ENCODE results near the gene TM4SF20. TPM values are rescaled to one million over a fixed set of nuclear protein-coding genes. Genes with fewer than 3 reads are reported as not detected.

Gene TM4SF20
- total and polyA plus RNA-seq, 10 of the 15 experiments (the other 5 are each of a cell fraction or from before 2014, with no cell fraction given) = 0.04 to 0.07 TPM; not detected in 8

DNA sequence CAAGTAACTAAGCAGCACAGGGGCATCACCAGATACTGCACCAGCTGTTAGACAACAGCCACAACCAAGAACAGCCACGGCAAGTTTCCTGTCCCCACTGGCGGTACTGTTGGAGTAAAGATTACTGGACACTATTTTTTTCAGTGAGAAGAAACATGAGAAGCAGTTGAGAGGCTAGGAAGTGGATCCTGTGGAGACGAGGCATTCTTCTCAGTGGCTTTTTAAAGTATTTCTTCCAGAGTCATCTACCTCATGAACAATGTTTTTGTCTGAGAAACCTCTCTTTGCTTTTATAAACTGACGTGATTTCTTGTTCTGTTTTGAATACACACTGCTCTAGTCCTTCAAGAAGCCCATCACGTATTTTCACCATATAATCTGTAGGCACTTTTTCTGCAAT is 18.8 kb downstream of the TM4SF20 start:
- H3K9me3 ChIP-seq (replicated peaks; ENCODE audit: control insufficient read depth, insufficient read depth, low read length) = no peaks in the 10 kb centered on the region
- CTCF ChIA-PET = interaction anchor here (0.6 kb wide), 1 partner anchor 148 kb away, joined by 4 read pairs; no protein-coding TSS in a partner anchor
- TF ChIP-seq ASH2L (IDR thresholded peaks at IDR 0.05; ENCODE audit: borderline replicate concordance, low read depth) (no peak), KDM1A (IDR thresholded peaks at IDR 0.05; ENCODE audit: borderline replicate concordance) (no peak), SMARCA5 (IDR thresholded peaks at IDR 0.05) (no peak), SIX5 (IDR thresholded peaks at IDR 0.05; ENCODE audit: low read depth, low read length, severe bottlenecking) (no peak), FOXM1 (IDR thresholded peaks at IDR 0.05; ENCODE audit: low read depth, low read length) (no peak), FOXK2 (IDR thresholded peaks at IDR 0.05) (no peak), PAX8 (IDR thresholded peaks at IDR 0.05) (no peak), ZBED1 (IDR thresholded peaks at IDR 0.05; ENCODE audit: borderline replicate concordance) (no peak), IRF5 (IDR thresholded peaks at IDR 0.05; ENCODE audit: borderline replicate concordance) (no peak), KLF5 (IDR thresholded peaks at IDR 0.05; ENCODE audit: partially characterized antibody) (no peak), HDAC6 (IDR thresholded peaks at IDR 0.05; ENCODE audit: unreplicated experiment) (no peak), E2F4 (IDR thresholded peaks at IDR 0.05; ENCODE audit: low read depth, low read length) (no peak), ZSCAN29 (IDR thresholded peaks at IDR 0.05) (no peak), ZNF24 (IDR thresholded peaks at IDR 0.05) (no peak), USF2 (IDR thresholded peaks at IDR 0.05; ENCODE audit: borderline replicate concordance, low read depth, low read length) (no peak), TBL1XR1 (IDR thresholded peaks at IDR 0.05; ENCODE audit: low read depth, low read length) (no peak), EZH2 (IDR thresholded peaks at IDR 0.05; ENCODE audit: borderline replicate concordance, control insufficient read depth, low read depth, low read length) (no peak)
- TF ChIP-seq, protein P1, sequence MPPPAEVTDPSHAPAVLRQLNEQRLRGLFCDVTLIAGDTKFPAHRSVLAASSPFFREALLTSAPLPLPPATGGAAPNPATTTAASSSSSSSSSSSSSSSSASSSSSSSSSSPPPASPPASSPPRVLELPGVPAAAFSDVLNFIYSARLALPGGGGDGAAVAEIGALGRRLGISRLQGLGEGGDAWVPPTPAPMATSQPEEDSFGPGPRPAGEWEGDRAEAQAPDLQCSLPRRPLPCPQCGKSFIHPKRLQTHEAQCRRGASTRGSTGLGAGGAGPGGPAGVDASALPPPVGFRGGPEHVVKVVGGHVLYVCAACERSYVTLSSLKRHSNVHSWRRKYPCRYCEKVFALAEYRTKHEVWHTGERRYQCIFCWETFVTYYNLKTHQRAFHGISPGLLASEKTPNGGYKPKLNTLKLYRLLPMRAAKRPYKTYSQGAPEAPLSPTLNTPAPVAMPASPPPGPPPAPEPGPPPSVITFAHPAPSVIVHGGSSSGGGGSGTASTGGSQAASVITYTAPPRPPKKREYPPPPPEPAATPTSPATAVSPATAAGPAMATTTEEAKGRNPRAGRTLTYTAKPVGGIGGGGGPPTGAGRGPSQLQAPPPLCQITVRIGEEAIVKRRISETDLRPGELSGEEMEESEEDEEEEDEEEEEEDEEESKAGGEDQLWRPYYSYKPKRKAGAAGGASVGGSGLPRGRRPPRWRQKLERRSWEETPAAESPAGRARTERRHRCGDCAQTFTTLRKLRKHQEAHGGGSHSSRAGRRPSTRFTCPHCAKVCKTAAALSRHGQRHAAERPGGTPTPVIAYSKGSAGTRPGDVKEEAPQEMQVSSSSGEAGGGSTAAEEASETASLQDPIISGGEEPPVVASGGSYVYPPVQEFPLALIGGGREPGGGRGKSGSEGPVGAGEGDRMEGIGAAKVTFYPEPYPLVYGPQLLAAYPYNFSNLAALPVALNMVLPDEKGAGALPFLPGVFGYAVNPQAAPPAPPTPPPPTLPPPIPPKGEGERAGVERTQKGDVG (CRISPR knock-in tag; IDR thresholded peaks at IDR 0.05) = no peak
- H3K36me3 ChIP-seq (ENCODE audit: control insufficient read depth in 2 of 2, insufficient read depth in 2 of 2, low read length in 1 of 2) = peaks cover 0 to 24% of the 10 kb centered on the region in 2 experiments; a peak in 3 of 4 replicates
- H3K4me2 ChIP-seq (ENCODE audit: control insufficient read depth, insufficient read depth) = no peak overlapping the region
- RAD21 ChIA-PET (ENCODE audit: unreplicated experiment) = no interaction called here
- H3K4me1 ChIP-seq (ENCODE audit: control insufficient read depth, insufficient read depth, low read length) = no peaks in the 10 kb centered on the region
- in situ Hi-C loops (cut with MboI) (no loop called here), intact Hi-C loops (cut with micrococcal nuclease; ENCODE audit: unreplicated experiment) (no loop called here)
- no peak for ATAC-seq
- H3K9ac ChIP-seq (ENCODE audit: control insufficient read depth, insufficient read depth, low read length) = no peak overlapping the region
- whole genome bisulfite sequencing (ENCODE audit: insufficient coverage, insufficient replicate concordance, low lambda C conversion rate, missing lambda C conversion rate) = 45% methylated on average over 5 of the region's 5 CpGs
- POLR2A ChIA-PET = interaction anchor here (1.1 kb wide), 1 partner anchor 13 kb away, joined by 3 read pairs; no protein-coding TSS in a partner anchor
- no peak overlapping the region for H2AFZ ChIP-seq (ENCODE audit: control insufficient read depth, low read depth, low read length)
- no peak overlapping the region for H3K4me3 ChIP-seq
- no peaks in the 10 kb centered on the region for H3K27me3 ChIP-seq (replicated peaks in 1 of 2; ENCODE audit: control insufficient read depth in 2 of 2, insufficient read depth in 2 of 2, low read length in 1 of 2)
- SMC1A ChIA-PET (ENCODE audit: uncharacterized antibody, unreplicated experiment) = interaction anchor here (2.7 kb wide), 1 partner anchor 14 kb away, joined by 12 read pairs; no protein-coding TSS in a partner anchor
- DNase-seq (ENCODE audit: low read depth, low spot score) = no peak
- H4K20me1 ChIP-seq (ENCODE audit: control insufficient read depth, insufficient read depth) = no peaks in the 10 kb centered on the region
- H3K27ac ChIP-seq (ENCODE audit: control insufficient read depth, insufficient read depth) = no peak overlapping the region
- no peaks in the 10 kb centered on the region for H3K79me2 ChIP-seq (ENCODE audit: control insufficient read depth, insufficient read depth, low read length)
- FAIRE-seq = no peak
- no TSS peak for BruUV-seq (replicated peaks)

Measured in GM12878 (cell line).